Activated naive CD4-positive, alpha-beta T cell treated with anti-CD3 and anti-CD28 coated beads for 36 hours (primary cell): ENCODE results near the gene OR51B5. TPM values are rescaled to one million over a fixed set of nuclear protein-coding genes. Genes with fewer than 3 reads are reported as not detected.
"Not testable (repeated sequence)": the region's sequence is repeated elsewhere in the genome, so short reads cannot be mapped to it uniquely, and the experiment has no call there.

ENCODE experiments used
- CTCF ChIA-PET: fragments of 350-600 bp; sonication (Branson Sonifier 250); formaldehyde crosslinking; loops from one replicate; lab custom pipeline; 2021; ENCODE audit warnings: antibody characterized with exemption; lab: Charles Lee
- DNase-seq: peaks from one replicate; pipeline ENCODE4 v3.0.0-alpha.2; 2020
- H3K27ac Mint-ChIP-seq: one replicate; pipeline ENCODE4 v1.8.0; 2021; ENCODE audit warnings: mild to moderate bottlenecking, mixed read lengths
- H3K27me3 Mint-ChIP-seq: one replicate; pipeline ENCODE4 v1.8.0; 2021; ENCODE audit warnings: low read depth, mixed read lengths
- H3K36me3 Mint-ChIP-seq: one replicate; pipeline ENCODE4 v1.8.0; 2021; ENCODE audit warnings: low read depth, mixed read lengths
- H3K4me1 Mint-ChIP-seq: one replicate; pipeline ENCODE4 v1.8.0; 2021; ENCODE audit warnings: low read depth, mixed read lengths
- H3K4me3 Mint-ChIP-seq: one replicate; pipeline ENCODE4 v1.8.0; 2021; ENCODE audit warnings: mild to moderate bottlenecking, moderate library complexity, mixed read lengths
- H3K9me3 Mint-ChIP-seq: one replicate; pipeline ENCODE4 v1.8.0; 2021; ENCODE audit warnings: mixed read lengths
- intact Hi-C: fragments of 100-400 bp; cut with micrococcal nuclease; formaldehyde crosslinking; loops from one replicate; pipeline ENCODE4 v1.15.1; 2023
- total RNA-seq, 2 experiments: library from RNA; stranded (reverse); gene quantifications; one replicate each; pipeline ENCODE4 v1.2.3, GENCODE V29; 2021

The OR51B5 gene
- total RNA-seq, 2 experiments from 2014 or later, result not detected

- intact Hi-C loops, H3K9me3 Mint-ChIP-seq, H3K27ac Mint-ChIP-seq, H3K4me3 Mint-ChIP-seq, H3K36me3 Mint-ChIP-seq, H3K27me3 Mint-ChIP-seq, DNase-seq, CTCF ChIA-PET, H3K4me1 Mint-ChIP-seq: not testable (repeated sequence)
Observed at GRCh38 chr11:5313326-5314023, 29.8 kb downstream of the OR51B5 start.

GRCh38 chr11:5310423-5310822 is 32.9 kb downstream of the OR51B5 start:
- CTCF ChIA-PET, result no interaction called here
- no peaks in the 10 kb centered on the region for H3K9me3 Mint-ChIP-seq
- H3K4me1 Mint-ChIP-seq, result no peaks in the 10 kb centered on the region
- H3K4me3 Mint-ChIP-seq, result no peak overlapping the region
- no peak for DNase-seq
- H3K36me3 Mint-ChIP-seq, result no peaks in the 10 kb centered on the region
- no peaks in the 10 kb centered on the region for H3K27me3 Mint-ChIP-seq
- intact Hi-C loops, result no loop called here
- no peak overlapping the region for H3K27ac Mint-ChIP-seq

- Mint-ChIP-seq H3K4me3 (no peak overlapping the region), H3K27me3 (no peaks in the 10 kb centered on the region), H3K9me3 (no peaks in the 10 kb centered on the region), H3K27ac (no peak overlapping the region), H3K4me1 (no peaks in the 10 kb centered on the region), H3K36me3 (no peaks in the 10 kb centered on the region)
- CTCF ChIA-PET, result no interaction called here
- intact Hi-C loops, result no loop called here
- no peak for DNase-seq
Observed at GRCh38 chr11:5307256-5308019, 35.9 kb downstream of the OR51B5 start.

GRCh38 chr11:5304046-5304445 is 39.3 kb downstream of the OR51B5 start:
- Mint-ChIP-seq H3K4me1 (no peaks in the 10 kb centered on the region), H3K36me3 (no peaks in the 10 kb centered on the region), H3K27me3 (no peaks in the 10 kb centered on the region), H3K27ac (no peak overlapping the region), H3K4me3 (no peak overlapping the region), H3K9me3 (no peaks in the 10 kb centered on the region)
- DNase-seq, result no peak
- CTCF ChIA-PET, result no interaction called here
- intact Hi-C loops, result no loop called here

- intact Hi-C loops, result no loop called here
- Mint-ChIP-seq H3K27ac (no peak overlapping the region), H3K9me3 (no peaks in the 10 kb centered on the region), H3K4me1 (no peaks in the 10 kb centered on the region), H3K36me3 (no peaks in the 10 kb centered on the region), H3K27me3 (no peaks in the 10 kb centered on the region), H3K4me3 (no peak overlapping the region)
- CTCF ChIA-PET, result no interaction called here
- no peak for DNase-seq
Observed at GRCh38 chr11:5303626-5304025, 39.7 kb downstream of the OR51B5 start.

- Mint-ChIP-seq H3K4me1 (no peaks in the 10 kb centered on the region), H3K27ac (no peak within 1 kb of the TSS), H3K9me3 (no peaks in the 10 kb centered on the region), H3K4me3 (no peak within 1 kb of the TSS), H3K36me3 (no peaks in the 10 kb centered on the region), H3K27me3 (peaks cover 3% of the 10 kb centered on the region)
- CTCF ChIA-PET, result no interaction called here
- intact Hi-C loops, result no loop called here
- no peak for DNase-seq
Observed at GRCh38 chr11:5301846-5302245, 41.5 kb downstream of the OR51B5 start, which contains the start of gene OR51B4. Gene OR51B4 (minus strand): TSS chr11:5301946. CDS start chr11:5301946, 0 bp downstream.

- Mint-ChIP-seq H3K27me3 (peaks cover 3% of the 10 kb centered on the region), H3K36me3 (no peaks in the 10 kb centered on the region), H3K4me3 (no peak overlapping the region), H3K4me1 (no peaks in the 10 kb centered on the region), H3K27ac (no peak overlapping the region), H3K9me3 (no peaks in the 10 kb centered on the region)
- DNase-seq, result no peak
- CTCF ChIA-PET, result interaction anchor here (0.5 kb wide), 1 partner anchor 10 kb away, joined by 3 read pairs; no protein-coding TSS in a partner anchor
- intact Hi-C loops, result no loop called here
Observed at GRCh38 chr11:5300251-5300650, 43.1 kb downstream of the OR51B5 start.

- intact Hi-C loops, result no loop called here
- no peaks in the 10 kb centered on the region for H3K36me3 Mint-ChIP-seq
- no peak overlapping the region for H3K4me3 Mint-ChIP-seq
- H3K27me3 Mint-ChIP-seq, result peaks cover 3% of the 10 kb centered on the region
- DNase-seq, result no peak
- H3K9me3 Mint-ChIP-seq, result no peaks in the 10 kb centered on the region
- CTCF ChIA-PET, result no interaction called here
- H3K27ac Mint-ChIP-seq, result no peak overlapping the region
- no peaks in the 10 kb centered on the region for H3K4me1 Mint-ChIP-seq
Observed at GRCh38 chr11:5298451-5298850, 44.9 kb downstream of the OR51B5 start.

- CTCF ChIA-PET, result no interaction called here
Observed at GRCh38 chr11:5297721-5298323, 45.5 kb downstream of the OR51B5 start.

GRCh38 chr11:5294342-5294995 is 48.9 kb downstream of the OR51B5 start:
- H3K36me3 Mint-ChIP-seq, CTCF ChIA-PET, DNase-seq, H3K9me3 Mint-ChIP-seq, intact Hi-C loops, H3K27me3 Mint-ChIP-seq, H3K27ac Mint-ChIP-seq, H3K4me1 Mint-ChIP-seq, H3K4me3 Mint-ChIP-seq: not testable (repeated sequence)

More at GRCh38 chr11:5297721-5298323, 45.5 kb downstream of the OR51B5 start:
- intact Hi-C loops, result no loop called here
- H3K27ac Mint-ChIP-seq, result no peak overlapping the region
- H3K4me3 Mint-ChIP-seq, result no peak overlapping the region
- peaks cover 3% of the 10 kb centered on the region for H3K27me3 Mint-ChIP-seq
- no peaks in the 10 kb centered on the region for H3K4me1 Mint-ChIP-seq
- no peaks in the 10 kb centered on the region for H3K36me3 Mint-ChIP-seq
- DNase-seq, result no peak
- H3K9me3 Mint-ChIP-seq, result no peaks in the 10 kb centered on the region

GRCh38 chr11:5293028-5293427 is 50.3 kb downstream of the OR51B5 start:
- Mint-ChIP-seq H3K27ac (no peak overlapping the region), H3K4me3 (no peak overlapping the region), H3K4me1 (no peaks in the 10 kb centered on the region), H3K27me3 (peaks cover 3% of the 10 kb centered on the region), H3K9me3 (no peaks in the 10 kb centered on the region), H3K36me3 (no peaks in the 10 kb centered on the region)
- CTCF ChIA-PET, result no interaction called here
- intact Hi-C loops, result no loop called here
- no peak for DNase-seq
